Measurements from ENCODE around the gene CNP. TPM values are rescaled to one million over a fixed set of nuclear protein-coding genes. Genes with fewer than 3 reads are reported as not detected.

The CNP gene
- total RNA-seq, 4 donors from 2014 or later: 41.8 to 65.2 (median 53.8) TPM

DNA sequence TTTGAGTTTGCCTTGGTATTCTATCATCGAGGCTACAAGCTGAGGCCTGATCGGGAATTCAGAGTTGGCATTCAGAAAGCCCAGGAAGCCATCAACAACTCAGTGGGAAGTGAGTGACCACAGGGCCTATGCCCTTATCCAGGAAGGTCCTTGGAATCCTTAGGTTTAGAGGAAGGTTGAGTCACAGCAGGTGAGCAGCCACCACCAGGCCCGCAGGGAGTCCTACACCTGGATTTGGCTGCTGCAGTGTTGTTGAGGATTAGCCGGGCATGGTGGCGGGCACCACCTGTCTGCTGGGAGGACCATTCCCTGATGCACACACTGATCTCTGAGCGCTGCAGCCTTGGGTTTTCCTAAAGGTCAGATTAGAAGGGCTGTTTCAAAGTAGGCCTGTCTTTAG is 31.0 kb upstream of the CNP start:
- intact Hi-C loops (cut with DNase I): no loop called here
- H3K9me3 ChIP-seq: no peaks in the 10 kb centered on the region
- no peak overlapping the region for H3K27ac ChIP-seq
- H3K36me3 ChIP-seq: peaks cover 0 to 5% of the 10 kb centered on the region in 2 donors
- H3K27me3 ChIP-seq: no peaks in the 10 kb centered on the region
- no peak overlapping the region for H3K4me3 ChIP-seq (replicated peaks in 1 of 3)
- TF ChIP-seq POLR2A (IDR thresholded peaks at IDR 0.05): no peak
- TF ChIP-seq, protein P1, sequence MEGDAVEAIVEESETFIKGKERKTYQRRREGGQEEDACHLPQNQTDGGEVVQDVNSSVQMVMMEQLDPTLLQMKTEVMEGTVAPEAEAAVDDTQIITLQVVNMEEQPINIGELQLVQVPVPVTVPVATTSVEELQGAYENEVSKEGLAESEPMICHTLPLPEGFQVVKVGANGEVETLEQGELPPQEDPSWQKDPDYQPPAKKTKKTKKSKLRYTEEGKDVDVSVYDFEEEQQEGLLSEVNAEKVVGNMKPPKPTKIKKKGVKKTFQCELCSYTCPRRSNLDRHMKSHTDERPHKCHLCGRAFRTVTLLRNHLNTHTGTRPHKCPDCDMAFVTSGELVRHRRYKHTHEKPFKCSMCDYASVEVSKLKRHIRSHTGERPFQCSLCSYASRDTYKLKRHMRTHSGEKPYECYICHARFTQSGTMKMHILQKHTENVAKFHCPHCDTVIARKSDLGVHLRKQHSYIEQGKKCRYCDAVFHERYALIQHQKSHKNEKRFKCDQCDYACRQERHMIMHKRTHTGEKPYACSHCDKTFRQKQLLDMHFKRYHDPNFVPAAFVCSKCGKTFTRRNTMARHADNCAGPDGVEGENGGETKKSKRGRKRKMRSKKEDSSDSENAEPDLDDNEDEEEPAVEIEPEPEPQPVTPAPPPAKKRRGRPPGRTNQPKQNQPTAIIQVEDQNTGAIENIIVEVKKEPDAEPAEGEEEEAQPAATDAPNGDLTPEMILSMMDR (IDR thresholded peaks at IDR 0.05): no peak
- 95 to 100% methylated on average over 5 to 6 of the region's 6 CpGs for WGBS, 2 donors
- DNase-seq: no peak
- H3K4me1 ChIP-seq: peaks cover 8 to 12% of the 10 kb centered on the region in 2 donors

DNA sequence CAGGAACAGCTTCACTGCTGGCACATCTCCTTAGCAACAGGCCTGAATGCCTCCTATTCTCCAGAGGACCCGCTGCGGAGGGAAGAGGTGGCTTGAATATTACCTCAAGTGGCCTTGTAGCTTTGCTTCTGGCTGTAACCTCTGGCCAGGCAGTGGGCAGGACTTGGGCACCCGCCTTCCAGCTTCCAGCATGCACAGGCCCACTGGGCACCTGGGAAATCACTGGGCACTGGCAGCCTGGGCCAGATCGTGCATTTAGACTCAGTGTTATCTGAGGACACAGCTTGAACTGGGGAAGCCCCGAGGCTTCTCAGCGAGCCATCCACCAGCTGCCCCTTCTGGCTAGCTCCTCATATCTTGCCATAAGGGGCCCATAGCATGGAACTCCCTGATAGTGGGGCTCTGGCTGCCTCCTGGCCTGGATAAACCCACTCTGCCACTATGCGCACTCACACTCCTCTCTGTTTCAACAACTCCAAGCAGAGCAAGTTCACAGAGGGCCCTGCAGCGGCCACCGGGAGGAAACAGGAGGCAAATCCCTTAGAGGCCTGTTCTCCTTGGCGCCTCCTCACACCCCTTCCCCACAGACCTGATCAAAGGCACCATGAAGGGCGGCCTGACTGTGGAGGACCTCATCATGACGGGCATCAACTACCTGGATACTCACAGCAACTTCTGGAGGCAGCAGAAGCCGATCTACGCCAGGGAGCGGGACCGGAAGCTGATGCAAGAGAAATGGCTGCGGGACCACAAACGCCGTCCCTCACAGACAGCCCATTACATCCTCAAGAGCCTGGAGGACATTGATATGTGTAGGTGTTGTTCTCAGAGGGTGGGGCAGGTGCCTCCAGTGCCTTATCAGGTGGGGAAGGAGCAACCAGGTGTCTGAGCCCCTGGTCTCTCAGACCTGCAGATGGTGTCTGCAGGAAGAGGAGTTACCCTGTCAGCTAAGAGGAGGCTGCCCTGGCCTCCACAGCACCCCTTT is 28.3 kb upstream of the CNP start:
- Histone ChIP-seq H3K9me3 (no peaks in the 10 kb centered on the region), H3K27me3 (no peaks in the 10 kb centered on the region), H3K4me1 (peaks cover 7 to 8% of the 10 kb centered on the region in 2 donors), H3K4me3 (replicated peaks in 1 of 3) (no peak overlapping the region), H3K36me3 (peaks cover 0 to 5% of the 10 kb centered on the region in 2 donors), H3K27ac (no peak overlapping the region)
- no peak for TF ChIP-seq POLR2A (IDR thresholded peaks at IDR 0.05)
- 94 to 95% methylated on average over 17 to 18 of the region's 19 CpGs for WGBS, 2 donors
- no peak for DNase-seq
- intact Hi-C loops (cut with DNase I): no loop called here

DNA sequence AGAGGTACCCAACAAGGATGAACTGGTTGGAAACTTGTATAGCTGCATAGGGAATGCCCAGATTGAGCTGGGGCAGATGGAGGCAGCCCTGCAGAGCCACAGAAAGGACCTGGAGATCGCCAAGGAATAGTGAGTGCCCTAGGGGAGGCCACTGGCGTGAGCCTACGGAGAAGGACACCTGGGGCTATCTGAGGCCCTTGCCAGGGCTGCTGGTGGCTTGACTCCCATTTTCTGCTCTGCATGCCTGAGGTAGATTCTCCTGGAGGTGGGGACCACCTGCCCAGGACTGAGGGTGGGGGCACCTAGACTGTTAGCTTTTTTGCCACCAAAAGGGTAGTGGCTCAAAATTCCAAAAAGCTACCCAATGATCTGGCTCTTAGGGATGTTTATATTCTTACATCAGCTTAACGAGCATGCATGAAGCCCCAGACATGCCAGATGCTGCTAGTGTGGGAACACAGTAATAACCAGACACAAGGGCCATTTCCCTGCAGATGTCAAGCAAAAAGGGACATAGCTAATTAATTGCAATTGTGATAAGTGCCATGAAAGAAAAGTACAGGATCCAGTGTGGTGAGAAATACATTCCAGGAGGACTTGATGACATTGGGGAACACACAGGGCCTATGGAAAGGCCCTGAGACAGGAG is 27.4 kb upstream of the CNP start:
- WGBS, 2 donors: 80 to 94% methylated on average over 4 of the region's 4 CpGs
- Histone ChIP-seq H3K9me3 (no peaks in the 10 kb centered on the region), H3K27ac (no peak overlapping the region), H3K36me3 (peaks cover 0 to 5% of the 10 kb centered on the region in 2 donors), H3K4me3 (replicated peaks in 1 of 3) (no peak overlapping the region), H3K4me1 (peaks cover 12 to 17% of the 10 kb centered on the region in 2 donors), H3K27me3 (no peaks in the 10 kb centered on the region)
- TF ChIP-seq, protein P1 (IDR thresholded peaks at IDR 0.05): no peak
- no peak for TF ChIP-seq POLR2A (IDR thresholded peaks at IDR 0.05)
- no peak for DNase-seq
- intact Hi-C loops (cut with DNase I): no loop called here

DNA sequence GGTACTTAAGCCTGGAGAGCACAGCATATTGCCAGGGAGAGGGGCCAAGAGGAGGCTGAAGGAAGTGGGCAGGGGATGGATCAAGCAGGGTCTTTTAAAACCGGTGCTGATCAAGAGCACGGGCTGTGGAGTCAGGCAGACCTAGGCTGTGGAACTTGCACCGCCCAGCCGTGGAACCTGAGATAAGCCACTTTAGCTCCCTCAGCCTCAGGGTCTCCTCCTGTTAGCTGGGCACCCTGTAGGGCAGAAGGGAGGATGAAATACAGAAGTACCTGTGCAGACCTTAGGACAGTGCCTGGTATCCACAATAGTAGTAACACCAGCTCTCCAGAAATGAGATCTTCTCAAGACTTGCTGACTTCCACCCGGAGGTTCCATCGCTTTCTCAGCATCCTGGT is 26.9 kb upstream of the CNP start:
- TF ChIP-seq, protein P1 (IDR thresholded peaks at IDR 0.05): no peak
- TF ChIP-seq POLR2A (IDR thresholded peaks at IDR 0.05): no peak
- intact Hi-C loops (cut with DNase I): no loop called here
- Histone ChIP-seq H3K36me3 (peaks cover 0 to 5% of the 10 kb centered on the region in 2 donors), H3K27me3 (no peaks in the 10 kb centered on the region), H3K4me1 (peaks cover 18 to 22% of the 10 kb centered on the region in 2 donors), H3K4me3 (replicated peaks in 1 of 3) (no peak overlapping the region), H3K27ac (no peak overlapping the region), H3K9me3 (no peaks in the 10 kb centered on the region)
- WGBS, 2 donors: 84 to 91% methylated on average over 4 to 6 of the region's 6 CpGs
- no peak for DNase-seq

DNA sequence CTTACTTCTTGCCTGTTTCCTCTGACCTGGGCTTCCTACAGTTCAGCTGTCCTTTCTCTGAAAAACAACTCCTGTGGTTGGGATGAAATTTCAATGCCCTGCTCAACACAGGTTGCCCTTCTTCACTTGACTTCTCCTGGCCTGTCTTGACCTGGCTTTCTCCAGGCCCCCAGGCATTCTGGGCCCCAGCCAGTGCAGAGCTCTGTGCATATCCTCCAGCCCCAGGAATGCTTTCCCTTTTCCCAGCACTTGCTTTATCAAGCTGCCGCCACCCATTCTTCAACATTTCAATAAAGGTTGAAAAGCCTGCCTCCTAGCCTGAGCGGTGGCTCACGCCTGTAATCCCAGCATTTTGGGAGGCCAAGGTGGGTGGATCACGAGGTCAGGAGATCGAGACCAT is 25.4 kb upstream of the CNP start:
- Histone ChIP-seq H3K4me3 (replicated peaks in 1 of 3) (no peak overlapping the region), H3K9me3 (no peaks in the 10 kb centered on the region), H3K4me1 (peaks cover 19 to 24% of the 10 kb centered on the region in 2 donors), H3K27ac (no peak overlapping the region), H3K27me3 (no peaks in the 10 kb centered on the region), H3K36me3 (no peaks in the 10 kb centered on the region)
- TF ChIP-seq, protein P1 (IDR thresholded peaks at IDR 0.05): no peak
- no peak for TF ChIP-seq POLR2A (IDR thresholded peaks at IDR 0.05)
- DNase-seq: no peak
- whole genome bisulfite sequencing, 2 donors: 98 to 99% methylated on average over 5 of the region's 5 CpGs
- intact Hi-C loops (cut with DNase I): no loop called here

All from thyroid gland (tissue), 4 donors.